Mesenteric fat pad (tissue), 1 donor: Measurements from ENCODE around the gene PSMC1. TPM values are rescaled to one million over a fixed set of nuclear protein-coding genes. Genes with fewer than 3 reads are reported as not detected.
"Not testable (repeated sequence)": the region's sequence is repeated elsewhere in the genome, so short reads cannot be mapped to it uniquely, and the experiment has no call there.

Experiments
- DNase-seq: peaks from one replicate; pipeline ENCODE4 v3.0.0-alpha.2; 2020; ENCODE audit warnings: low spot score
- long read RNA-seq: library from polyadenylated mRNA; unstranded; transcript quantifications from one replicate; pipeline ENCODE4 v2.0.0, GENCODE V29; 2020
- total RNA-seq: library from RNA; stranded (reverse); fragmentation: NEBNext Ultra II Directional; extraction: Animal tissue kit (Norgen Biotek cat#: 25700); gene quantifications from one replicate; pipeline ENCODE4 v1.2.1, GENCODE V29; 2021
- donor health status: DM: yes; HTN: yes; CAD: no.

PSMC1 gene
- total RNA-seq = 107 TPM
- long read RNA-seq, full-length matches to known transcripts = 556 of 600 reads
- long read RNA-seq, partial matches to known transcripts = 16 of 600 reads
- long read RNA-seq, other reads (novel, unspliced or antisense) = 28 of 600 reads

DNA sequence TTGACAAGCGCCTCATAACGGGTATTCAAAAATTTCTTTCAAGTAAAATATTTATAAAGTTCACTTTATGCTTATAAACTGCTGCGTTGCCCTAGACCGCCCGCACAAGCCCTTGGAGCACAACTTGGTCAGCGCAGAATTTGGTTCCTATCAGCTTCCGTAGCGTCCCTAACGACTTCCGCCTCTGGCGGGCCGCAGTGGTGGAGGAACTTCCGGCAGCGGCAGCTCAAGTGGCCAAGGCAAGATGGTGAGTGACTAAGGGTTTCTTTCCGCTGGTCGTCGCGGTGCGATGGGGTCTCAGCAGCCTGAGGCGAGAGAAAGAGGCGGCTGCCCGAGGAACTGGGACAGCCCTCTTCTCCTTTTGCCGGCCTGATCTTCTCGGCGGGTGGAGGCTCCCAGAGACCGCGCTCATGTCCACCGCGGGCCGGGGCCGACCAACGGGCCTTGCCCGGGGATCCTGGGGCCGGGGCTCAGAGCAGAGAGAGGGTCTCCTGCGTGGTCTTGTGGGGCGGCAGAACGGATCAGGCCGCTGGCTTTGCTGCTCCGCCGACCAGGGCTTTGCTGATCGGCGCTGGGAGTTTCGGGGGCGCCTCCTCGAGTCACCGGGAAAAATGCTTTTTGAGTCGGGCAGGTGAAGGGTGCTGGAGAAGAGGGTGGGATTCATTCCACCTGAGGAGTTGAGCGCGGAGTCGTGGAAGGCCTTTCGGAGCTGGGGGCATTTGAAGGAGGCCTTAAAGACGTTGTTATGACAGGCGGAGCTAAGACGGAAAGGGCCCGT lies at the start of gene PSMC1:
TSS of gene PSMC1 (plus strand) at position 200 of the 778 bp plus-strand sequence. CDS start at position 245, 45 bp downstream.
- DNase-seq = peak; percentile 96

DNA sequence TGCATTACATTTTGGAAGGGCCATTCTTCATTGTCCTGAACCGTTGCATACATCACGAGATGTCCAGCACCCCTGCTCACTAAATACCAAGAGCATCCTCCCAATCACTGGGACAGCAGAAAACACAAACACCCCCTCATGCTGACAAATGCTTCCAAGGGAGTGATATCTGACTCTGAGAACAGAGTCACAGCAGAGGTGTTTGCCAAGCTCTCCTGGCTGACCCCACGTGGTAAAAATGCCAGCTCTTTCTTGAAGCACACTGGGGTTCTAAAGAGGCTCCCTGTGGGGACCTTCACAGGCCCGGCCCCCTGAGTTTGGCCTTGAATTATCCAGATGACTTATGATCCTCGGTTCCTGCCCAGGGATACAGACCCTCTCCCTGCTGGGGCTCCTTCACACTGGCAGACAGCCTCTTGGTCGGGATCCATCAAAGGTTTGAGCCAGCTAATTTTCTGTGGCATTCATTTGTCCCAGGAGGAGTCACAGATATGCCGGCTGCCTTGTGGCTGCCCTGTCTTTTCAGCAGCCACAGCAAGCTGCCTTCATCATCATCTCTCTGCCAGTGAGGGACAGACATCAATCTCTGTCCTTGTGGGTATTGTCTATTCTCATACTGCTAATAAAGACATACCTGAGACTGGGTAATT lies 43.1 kb upstream of the PSMC1 start:
- no peak for DNase-seq

DNA sequence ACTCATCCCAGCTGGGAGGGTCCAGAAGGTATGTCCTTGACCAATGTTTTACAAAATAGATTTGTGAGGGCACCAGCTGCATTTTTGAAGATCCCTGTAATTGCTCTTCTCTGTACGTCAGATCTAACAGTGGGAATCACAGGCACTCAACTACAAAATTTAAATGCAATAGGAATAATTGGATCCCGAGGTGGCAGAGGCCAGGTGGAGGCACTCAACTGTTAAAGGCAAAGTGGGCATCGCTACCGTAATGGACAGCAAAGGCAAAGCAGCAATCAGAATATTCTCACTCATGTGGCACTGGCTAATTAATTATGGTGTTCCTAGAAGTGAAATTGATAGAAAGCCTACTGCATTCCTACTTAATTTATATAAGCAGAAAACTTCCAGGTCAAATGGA lies 27.9 kb upstream of the PSMC1 start:
- no peak for DNase-seq

DNA sequence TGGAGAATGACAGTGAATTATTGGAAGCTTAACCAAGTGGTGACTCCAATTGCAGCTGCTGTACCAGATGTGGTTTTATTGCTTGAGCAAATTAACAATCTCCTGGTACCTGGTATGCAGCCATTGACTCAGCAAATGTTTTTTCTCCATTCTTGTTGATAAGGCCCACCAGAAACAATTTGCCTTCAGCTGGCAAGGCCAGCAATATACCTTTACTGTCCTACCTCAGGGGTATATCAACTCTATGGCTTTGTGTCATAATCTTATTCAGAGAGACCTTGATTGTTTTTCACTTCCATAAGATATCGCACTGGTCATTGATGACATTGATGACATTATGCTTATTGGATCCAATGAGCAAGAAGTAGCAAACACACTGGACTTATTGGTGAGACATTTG lies 26.4 kb upstream of the PSMC1 start:
- DNase-seq = not testable (repeated sequence)

DNA sequence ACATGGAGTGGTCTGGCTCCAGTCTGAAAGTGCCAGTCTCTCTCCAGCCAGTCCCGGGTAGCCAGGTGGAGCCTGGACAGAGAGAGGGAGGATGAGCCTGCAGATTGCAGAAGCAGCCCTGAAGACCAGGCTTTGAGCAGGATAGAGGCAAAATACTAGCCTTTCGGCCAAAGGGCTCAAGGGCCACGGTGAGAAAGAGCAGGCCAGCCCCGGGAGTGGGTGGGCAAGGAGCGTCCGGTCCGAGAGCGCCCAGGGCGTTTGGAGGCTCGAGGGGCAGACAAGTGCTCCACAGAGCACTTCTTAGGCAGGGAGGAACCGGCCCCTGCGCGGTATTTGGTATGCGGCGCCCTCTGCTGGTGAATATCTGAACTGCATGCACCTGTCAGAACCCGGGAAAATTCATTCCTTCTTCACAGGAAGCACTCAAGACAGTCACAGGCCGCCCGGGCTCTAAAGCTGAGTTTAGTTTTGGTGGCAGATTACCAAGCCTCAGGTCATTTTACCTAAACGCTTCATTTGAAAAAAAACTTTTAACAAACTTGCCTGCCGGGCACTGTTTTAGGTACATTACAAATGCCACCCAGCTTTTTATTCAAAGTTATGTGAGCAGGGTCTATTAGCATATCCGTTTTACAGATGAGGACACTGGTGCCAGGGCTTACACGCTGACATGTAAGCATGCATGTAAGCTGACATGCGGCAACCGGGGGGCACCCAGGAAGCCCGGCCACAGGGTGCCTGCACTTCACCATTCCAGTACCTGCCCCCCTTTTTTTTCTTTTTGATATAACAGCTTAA lies 21.0 kb upstream of the PSMC1 start:
- DNase-seq = no peak

DNA sequence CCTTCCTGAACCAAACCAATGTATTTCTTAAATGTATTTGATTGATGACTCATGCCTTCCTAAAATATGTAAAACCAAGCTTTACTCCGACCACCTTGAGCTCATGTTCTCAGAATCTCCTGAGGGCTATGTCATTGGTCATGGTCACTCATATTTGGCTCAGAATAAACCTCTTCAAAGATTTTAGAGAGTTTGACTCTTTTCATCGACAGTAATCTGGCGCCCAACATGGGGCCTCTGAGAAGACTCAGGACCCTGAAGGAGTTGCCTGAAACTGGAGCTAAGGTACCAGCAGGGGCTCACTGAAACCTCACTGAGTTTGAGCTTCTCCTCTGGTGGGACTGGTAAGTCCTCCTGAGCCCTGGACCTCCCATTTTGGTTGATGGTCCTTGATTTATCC lies 17.2 kb upstream of the PSMC1 start:
- no peak for DNase-seq

DNA sequence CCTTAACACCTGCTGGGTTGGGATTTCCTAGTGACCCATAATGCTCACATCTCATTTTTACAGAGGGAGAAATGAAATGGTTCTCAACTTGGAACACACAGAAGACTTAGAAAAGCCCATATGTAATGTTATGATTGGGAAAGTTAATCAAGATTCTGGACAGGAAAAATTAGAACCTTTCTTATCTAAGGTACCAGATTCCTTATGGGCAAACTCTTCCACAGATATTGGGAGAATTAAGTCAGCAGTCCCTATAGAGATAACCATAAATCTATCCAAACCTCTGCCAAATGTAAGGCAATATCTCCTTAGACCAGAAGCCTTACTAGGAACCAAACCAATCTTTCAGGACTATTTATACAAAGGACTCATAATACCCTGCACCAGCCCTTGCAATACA lies 13.9 kb upstream of the PSMC1 start:
- DNase-seq = no peak

DNA sequence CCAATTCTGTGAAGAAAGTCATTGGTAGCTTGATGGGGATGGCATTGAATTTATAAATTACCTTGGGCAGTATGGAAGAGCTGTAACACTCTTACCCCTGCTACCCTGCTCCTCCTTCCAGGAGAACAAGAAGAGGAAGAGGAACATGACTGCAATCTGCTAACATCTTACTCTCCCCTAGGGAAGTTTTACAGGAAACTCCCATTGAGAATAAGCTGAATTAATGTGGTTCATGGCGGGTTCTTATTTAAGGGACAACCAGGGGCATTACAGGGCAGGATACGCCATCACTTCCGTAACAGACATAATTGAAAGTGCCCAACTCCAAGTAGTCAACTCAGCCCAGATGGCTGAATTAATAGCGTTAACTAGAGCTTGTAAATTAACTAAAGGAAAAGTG lies 9.4 kb upstream of the PSMC1 start:
- DNase-seq = no peak

DNA sequence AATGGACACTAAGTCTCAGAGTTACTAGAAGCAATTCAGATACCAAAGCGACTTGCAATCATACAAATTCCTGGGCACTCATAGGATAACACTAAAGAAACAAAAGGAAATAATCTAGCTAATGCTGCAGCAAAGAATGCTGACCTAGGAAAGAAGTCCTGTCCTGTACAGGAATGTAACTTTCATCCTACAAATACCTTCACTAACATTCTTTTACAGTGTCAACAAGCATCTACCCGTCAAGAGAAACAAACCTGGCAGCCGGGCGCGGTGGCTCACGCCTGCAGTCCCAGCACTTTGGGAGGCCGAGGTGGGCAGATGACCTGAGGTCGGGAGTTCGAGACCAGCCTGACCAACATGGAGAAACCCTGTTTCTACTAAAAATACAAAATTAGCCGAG lies 8.9 kb upstream of the PSMC1 start:
- DNase-seq = not testable (repeated sequence)

DNA sequence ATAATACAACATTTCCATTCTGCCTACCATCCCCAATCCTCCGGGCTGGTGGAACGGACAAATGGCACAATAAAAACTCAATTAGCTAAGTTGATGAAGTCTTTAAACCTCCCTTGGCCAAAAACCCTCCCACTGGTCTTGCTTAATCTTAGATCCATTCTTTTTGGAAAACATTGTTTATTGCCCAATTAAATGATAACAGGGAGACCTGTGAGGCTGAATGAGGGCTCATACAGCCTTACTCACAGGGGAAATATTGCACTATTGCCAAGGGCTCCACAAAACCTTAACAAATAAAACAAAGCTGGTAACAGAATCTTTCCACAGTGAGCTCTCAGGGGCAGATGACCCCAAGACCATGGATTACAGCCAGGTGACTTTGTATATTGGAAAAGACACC lies 7.8 kb upstream of the PSMC1 start:
- DNase-seq = no peak

DNA sequence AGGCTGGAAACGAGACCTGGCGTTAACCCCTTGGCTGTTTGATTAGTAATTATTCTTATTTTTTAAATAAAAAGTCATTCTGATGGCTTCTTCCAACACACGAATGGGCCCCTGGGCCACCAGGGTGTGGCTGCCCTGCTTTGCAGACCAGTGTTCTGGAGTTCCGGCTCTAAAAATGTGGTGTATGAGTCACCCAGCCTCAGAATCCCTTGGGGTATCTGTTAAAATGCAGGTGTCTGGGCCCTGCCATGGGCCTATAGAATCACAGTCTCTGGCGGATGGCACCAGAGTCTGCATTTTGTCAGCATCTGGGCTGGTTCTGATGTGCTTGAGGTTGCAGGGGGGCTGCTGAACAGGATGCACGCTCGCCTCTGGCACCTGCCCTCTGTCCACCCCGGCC lies 2.5 kb upstream of the PSMC1 start:
- DNase-seq = no peak

DNA sequence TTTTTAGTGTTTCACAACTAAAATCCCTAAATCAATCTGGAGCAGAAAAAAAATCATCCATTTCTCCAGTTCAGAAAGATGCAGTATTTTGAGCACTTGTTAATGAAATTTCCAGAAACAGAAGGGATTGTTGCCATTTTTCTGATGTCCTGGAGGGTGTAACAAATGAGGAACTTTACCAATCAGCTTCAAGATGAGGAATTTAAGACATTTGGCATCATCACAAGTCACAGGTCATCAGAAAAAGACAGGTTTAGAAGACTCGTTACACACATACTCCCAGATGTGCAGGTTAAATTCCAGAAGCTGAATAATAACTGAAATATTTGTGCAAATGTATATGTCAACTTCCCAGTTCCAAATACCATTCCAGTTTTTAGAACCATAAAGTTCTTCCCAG lies 482 bp upstream of the PSMC1 start:
- DNase-seq = no peak

DNA sequence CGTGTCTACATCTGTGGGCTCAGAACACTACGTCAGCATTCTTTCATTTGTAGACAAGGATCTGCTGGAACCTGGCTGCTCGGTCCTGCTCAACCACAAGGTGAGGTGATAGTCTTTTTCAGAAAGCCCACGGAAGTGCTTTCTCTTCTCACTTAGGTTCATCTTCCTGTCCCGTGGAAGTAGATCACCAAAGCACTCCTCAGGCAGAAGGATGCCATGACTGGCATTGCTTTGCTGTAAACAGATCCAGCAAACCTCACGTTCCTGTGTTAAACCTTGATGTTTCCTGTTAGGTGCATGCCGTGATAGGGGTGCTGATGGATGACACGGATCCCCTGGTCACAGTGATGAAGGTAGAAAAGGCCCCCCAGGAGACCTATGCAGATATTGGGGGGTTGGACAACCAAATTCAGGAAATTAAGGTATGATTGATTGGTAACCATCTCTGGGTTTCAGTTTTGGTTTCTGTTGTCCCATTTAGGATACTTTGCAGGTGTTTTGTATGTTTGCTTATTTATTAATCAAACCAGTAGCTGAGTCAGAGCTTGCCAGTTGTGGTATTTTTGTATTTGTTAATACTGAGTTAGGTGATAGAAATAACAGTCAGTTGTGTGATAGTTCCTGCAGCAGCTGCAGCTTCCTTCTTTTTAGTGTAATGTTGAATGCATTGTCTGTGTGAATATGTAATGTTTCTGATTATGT lies 7.5 kb downstream of the PSMC1 start:
- no peak for DNase-seq

DNA sequence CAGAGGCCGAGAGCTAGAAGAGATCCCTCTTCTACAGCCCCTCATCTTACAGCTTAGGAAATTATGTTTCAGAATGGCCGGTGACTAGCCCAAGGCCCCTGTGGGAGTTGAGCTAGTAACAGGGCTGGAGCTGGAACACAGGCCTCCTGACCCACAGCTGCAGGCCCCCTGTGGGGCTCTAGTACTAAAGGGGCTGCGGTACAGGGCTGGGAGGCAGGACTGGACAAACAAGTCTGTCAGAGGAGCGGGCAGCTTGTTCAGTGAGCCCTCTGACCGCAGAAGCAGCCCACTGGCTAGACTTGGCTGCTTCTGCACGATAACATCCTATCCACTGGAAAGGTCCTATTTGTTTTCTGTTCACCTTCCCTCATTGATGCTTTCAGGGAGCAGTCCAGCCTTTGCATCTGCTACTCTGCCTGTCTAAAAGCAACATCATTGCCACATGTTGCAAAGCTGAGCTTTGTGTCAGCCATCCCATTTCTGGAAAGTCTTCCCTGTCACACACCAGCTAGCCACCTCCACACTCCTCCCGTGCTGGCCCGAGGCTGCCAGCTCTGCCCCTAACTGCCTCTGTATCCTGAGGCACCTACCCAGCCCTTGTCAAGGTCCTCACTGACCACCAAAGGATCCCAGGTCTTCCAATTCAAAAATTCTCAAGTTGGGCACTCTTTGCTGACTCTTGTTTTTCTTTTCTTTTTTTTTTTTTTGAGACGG lies 10.2 kb downstream of the PSMC1 start:
- peak; percentile 78 for DNase-seq

DNA sequence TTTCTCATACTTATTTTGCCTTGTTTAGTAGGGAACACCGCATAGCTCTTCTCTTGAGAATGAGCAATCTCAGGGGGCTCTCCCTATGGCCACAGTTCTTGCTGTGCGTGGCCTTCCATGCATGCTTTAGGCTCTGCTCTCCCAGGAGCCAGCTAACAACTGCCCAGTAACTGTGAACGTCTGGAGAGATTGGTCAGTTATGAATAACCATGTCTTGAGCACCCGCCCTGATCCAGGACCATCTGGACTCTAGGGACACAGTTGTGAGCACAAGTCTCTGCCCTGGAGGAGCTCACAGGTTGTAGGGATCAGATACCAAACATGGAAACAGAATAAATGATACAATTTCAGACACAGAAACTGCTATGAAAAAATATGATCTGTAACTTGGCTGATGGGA lies 12.1 kb downstream of the PSMC1 start:
- DNase-seq = no peak

DNA sequence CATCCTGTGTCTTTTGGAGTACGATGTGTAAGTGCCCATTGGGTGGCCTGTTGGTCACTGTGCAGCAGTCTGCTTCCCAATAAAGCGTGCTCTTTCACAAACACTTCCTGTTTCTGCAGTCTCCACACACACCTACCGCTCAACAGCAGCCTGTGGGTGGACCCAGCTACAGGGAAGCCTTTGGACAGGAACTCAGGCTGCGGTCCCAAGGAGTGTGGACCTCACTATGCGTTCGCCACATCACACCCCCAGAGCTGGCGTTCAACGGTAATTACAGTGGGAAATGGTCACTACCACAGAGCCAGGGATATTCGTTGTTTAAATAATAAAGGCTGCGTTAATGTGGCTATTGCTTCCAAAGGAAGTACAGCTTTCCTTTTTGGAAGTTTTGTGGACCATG lies 16.2 kb downstream of the PSMC1 start:
- peak; percentile 86 for DNase-seq

DNA sequence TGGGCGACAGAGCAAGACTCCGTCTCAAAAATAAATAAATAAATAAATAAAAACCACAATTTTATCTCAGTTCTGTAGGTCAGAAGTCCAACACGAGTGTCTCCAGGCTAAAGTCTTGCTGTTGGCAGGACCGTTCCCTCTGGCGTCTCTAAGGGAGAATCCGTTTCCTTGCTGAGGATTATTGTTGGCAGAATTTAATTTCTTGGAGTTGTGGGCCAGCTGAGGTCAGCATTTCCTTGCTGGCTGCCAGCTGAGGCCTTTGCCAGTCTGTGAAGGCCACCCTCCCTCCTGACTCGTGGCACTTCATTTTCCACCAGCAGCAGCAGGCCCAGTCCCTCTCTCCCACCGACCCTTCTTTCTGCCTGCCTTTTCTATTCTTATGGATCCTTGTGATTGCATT lies 17.2 kb downstream of the PSMC1 start:
- peak; percentile 62 for DNase-seq

DNA sequence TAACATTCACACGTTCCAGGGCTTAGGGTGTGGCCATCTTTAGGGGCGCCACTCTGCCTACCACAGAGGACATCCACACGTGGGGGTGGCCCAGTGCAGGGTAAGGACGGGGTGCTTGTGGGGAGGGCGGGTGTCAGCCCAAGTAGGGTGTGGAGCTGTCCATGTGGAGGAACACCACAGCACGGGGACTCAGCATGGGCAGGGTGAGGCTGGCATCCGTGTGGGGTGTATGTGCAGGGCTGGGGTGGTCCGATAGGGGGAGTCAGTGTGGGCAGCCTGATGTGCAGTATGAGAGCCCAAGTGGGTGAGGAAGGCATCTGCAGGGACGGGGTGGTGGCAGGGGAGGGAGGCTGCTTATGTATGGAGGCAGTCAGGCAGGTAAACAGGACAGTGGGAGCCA lies 17.7 kb downstream of the PSMC1 start:
- DNase-seq = peak; percentile 81

DNA sequence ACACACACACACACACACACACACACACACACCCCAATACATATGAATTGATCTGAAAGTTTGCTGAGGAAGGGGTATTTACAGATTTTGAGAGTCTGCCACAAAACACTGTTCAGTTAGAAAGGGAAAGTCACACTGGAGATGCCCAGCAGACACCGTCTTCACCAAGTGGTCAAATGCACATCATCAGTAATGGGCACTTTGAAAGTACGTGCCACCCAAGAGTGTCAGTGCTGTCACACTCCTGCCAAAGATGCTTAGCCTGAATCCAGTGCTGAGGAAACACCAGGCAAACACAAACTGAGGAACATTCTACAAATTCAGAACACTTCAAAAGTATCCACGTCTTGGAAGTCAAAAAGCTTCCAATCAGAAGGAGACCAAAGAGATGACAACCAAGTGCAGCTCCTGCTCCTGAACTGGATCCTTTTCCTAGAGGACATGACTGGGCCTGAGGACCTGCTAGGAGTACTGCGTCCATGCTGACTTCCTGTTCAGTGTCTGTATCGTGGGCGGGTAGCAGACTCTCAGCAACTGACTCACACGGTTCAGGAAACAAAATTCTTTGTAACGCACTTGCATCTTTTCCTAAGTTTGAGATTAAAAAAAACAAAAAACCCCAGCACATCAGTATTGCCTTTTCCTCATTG lies 18.6 kb downstream of the PSMC1 start:
- DNase-seq = peak; percentile 28

DNA sequence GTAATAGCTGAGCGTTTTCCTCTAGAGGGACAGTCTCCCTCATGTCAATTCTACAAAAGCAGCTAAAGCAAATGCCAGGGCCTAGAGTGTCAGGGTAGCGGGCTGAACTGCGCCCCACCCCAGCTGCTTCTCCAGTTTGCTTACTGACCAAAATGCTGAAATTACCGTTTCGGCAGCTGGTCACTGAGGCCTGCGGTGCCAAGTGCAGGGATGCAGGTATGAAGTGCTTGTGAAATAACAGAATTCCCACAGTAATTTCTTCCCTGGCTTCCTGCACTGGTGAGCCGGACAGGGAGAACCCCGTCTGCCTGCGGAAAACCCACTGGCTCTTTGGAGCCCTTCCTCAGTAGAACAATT lies 19.1 kb downstream of the PSMC1 start:
- peak; percentile 55 for DNase-seq
